GM06990 (cell line): Measurements from ENCODE around the gene PIGQ.

Experiments used
- DNase-seq: peaks from one replicate; pipeline ENCODE4 v3.0.0-alpha.2; 2011; ENCODE audit not compliant: insufficient read length; ENCODE audit errors: extremely low read depth
- H3K27me3 ChIP-seq: replicated peaks from 2 replicates; pipeline ENCODE4 v1.6.0; 2011; ENCODE audit warnings: low read length; ENCODE audit not compliant: control insufficient read depth, insufficient read depth
- H3K36me3 ChIP-seq: 2 replicates; pipeline ENCODE4 v1.5.1; 2011; ENCODE audit warnings: low read length; ENCODE audit not compliant: control insufficient read depth, insufficient read depth
- H3K4me3 ChIP-seq: replicated peaks from 2 replicates; pipeline ENCODE4 v1.5.1; 2011; ENCODE audit warnings: low read depth, mild to moderate bottlenecking, control low read depth, low read length
- TF ChIP-seq, protein P1 (sequence below): IDR thresholded peaks from 2 replicates; pipeline ENCODE4 v1.5.1; 2011; ENCODE audit warnings: low read length, control low read depth, mild to moderate bottlenecking, inconsistent platforms; ENCODE audit not compliant: insufficient read depth, poor library complexity, severe bottlenecking

The PIGQ gene

DNA sequence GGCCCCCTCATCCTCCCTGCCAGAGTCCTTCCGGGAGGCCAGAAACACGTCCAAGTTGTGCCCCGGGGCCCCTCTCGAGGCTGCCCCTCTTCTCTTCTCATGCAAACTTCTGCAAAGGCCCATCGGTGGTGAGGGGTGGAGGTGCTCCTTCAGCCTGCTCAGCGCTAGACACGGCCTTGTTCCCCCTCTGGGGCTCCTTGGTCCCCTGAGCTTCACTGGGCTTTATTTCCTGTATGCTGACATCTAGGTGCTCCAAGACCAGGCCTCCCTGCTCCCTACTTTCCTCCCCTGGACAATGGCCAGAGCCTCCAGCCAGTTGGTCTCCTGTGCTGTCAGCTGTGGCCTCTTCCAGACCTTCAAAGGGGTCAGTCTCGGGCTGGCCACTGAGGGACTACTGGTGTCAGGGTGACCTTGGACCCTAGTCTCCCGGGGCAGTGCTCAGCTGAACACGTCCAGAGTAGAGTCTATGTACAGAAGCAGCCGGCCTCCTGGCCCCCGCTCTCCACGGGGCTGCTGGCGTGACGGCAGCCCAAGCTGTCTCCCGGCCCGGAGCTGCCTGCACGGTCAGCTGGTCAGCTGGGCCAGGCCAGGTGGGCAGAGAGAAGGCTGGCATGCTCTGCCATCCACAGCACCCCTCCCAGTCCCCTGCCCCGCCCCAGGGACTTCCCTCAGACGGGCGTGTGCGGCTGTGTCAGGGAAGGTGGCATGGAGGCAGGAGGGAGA lies 11.3 kb upstream of the PIGQ start:
- TF ChIP-seq, protein P1, sequence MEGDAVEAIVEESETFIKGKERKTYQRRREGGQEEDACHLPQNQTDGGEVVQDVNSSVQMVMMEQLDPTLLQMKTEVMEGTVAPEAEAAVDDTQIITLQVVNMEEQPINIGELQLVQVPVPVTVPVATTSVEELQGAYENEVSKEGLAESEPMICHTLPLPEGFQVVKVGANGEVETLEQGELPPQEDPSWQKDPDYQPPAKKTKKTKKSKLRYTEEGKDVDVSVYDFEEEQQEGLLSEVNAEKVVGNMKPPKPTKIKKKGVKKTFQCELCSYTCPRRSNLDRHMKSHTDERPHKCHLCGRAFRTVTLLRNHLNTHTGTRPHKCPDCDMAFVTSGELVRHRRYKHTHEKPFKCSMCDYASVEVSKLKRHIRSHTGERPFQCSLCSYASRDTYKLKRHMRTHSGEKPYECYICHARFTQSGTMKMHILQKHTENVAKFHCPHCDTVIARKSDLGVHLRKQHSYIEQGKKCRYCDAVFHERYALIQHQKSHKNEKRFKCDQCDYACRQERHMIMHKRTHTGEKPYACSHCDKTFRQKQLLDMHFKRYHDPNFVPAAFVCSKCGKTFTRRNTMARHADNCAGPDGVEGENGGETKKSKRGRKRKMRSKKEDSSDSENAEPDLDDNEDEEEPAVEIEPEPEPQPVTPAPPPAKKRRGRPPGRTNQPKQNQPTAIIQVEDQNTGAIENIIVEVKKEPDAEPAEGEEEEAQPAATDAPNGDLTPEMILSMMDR: no peak
- H3K27me3 ChIP-seq: no peaks in the 10 kb centered on the region; the same call in 1 of the 2 replicates
- no peak for DNase-seq
- no peaks in the 10 kb centered on the region for H3K36me3 ChIP-seq
- H3K4me3 ChIP-seq: no peak overlapping the region

- TF ChIP-seq, protein P1: no peak
Measured at GRCh38 chr16:559021-559380, 10.8 kb upstream of the PIGQ start.

DNA sequence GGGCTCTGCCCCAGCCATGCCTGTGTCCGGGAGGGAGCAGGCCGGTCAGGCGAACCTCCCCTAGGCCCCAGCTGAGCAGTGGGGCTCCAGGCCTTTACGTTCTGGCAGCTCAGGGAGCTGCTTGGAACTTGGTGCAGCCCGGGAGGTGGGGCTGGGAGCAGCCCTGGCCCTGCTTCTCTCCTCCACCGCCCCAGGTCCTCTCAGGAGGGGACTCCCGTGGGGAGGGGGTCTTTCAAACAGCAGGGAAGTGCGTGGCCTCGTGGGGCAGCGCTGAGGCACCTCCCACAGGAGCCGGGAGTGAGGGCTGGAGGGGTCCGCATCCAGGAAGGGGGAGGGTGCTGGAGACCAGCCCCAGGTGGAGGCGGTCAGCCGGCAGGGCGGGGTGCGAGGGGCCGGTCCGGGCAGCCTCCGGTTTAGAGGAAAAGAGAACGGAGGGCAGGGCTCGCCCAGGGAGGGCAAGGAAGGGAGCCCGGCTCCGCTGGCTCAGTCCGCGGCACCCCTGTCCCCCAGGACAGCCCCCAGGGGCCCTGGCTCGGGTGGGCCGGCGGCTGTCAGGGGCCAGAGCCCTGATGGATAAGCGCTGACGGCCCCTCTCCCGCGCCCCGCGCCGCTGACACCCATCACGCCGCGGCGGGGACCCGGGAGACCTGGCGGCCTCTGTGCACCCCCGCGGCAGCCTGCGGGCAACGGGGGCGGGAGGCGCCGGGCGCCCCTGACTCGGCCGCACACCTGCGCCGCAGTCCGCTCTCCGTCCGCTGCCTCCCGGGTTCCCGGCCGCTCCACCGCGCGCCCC lies 10.2 kb upstream of the PIGQ start:
- H3K4me3 ChIP-seq: no peak overlapping the region
- TF ChIP-seq, protein P1: no peak
- no peaks in the 10 kb centered on the region; the same call in 1 of the 2 replicates for H3K27me3 ChIP-seq
- H3K36me3 ChIP-seq: no peaks in the 10 kb centered on the region
- no peak for DNase-seq

More at GRCh38 chr16:559021-559380, 10.8 kb upstream of the PIGQ start:
- no peaks in the 10 kb centered on the region for H3K36me3 ChIP-seq
- no peak for DNase-seq
- no peak overlapping the region for H3K4me3 ChIP-seq
- no peaks in the 10 kb centered on the region; the same call in 1 of the 2 replicates for H3K27me3 ChIP-seq

GRCh38 chr16:560204-560700 lies 9.5 kb upstream of the PIGQ start, which contains the start of gene PRR35:
TSS of gene PRR35 (plus strand) at chr16:560394. CDS start at chr16:563295, 2,901 bp downstream.
- H3K27me3 ChIP-seq: no peaks in the 10 kb centered on the region; the same call in 1 of the 2 replicates

DNA sequence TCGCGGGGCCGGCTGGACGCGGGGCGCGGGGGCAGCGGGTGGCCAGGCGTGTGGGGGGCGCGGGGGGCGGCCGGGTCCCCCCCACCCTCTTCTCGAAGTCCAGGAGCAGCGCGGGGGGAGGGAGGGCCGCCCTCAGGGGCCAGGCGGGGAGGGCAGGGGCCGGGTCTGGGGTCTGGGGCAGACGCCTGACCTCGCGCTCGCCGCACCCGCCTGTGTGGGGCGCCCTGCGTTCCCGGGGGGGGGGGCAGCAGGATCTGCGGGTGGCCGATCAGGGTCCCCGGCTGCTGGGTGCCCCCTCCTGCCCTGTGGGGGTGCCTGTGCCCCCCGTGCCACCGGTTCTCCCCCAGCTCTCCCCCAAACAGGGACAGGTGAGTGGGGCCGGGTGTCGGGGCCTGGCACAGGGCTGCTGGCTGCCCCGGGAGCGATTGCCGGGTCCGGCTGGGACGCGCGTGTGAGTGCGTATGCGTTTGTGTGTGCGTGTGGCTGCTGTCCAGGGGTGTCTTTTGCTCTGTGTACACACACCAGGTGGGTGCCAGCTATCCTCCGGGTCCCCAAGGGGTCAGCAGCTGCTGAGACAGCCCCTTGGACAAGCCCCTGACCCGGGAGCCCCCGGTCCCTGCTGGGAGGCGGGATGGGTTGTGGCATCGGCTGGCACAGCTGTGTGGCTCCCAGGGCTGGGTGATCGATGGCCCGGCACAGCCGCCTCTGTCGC lies 8.9 kb upstream of the PIGQ start:
- H3K27me3 ChIP-seq: no peaks in the 10 kb centered on the region; the same call in 1 of the 2 replicates
- no peaks in the 10 kb centered on the region for H3K36me3 ChIP-seq
- DNase-seq: no peak
- TF ChIP-seq, protein P1: no peak
- no peak overlapping the region for H3K4me3 ChIP-seq

More at GRCh38 chr16:560204-560700, 9.5 kb upstream of the PIGQ start, which contains the start of gene PRR35:
- Histone ChIP-seq H3K36me3 (no peaks in the 10 kb centered on the region), H3K4me3 (no peak within 1 kb of the TSS)
- DNase-seq: no peak
- TF ChIP-seq, protein P1: no peak
